ENCODE results near the gene ITPR2.

DNA sequence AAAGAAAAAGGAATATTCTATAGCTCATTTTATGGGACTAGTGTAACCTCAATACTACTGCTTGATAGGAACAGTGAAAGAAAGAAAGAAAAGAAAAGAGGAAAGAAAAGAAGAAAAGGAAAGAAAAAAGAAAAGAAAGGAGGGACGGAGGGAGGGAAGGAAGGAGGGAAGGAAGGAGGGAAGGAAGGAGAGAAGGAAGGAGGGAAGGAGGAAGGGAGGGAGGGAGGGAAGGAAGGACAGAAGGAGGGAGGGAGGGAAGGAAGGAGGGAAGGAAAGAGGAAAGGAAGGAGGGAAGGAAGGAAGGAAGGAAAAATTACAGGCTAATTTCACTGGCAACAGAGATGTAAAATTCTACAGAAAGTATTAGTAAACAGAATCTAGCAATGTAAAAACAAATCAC, 215.5 kb downstream of the ITPR2 start:
- TF ChIP-seq, protein P1, sequence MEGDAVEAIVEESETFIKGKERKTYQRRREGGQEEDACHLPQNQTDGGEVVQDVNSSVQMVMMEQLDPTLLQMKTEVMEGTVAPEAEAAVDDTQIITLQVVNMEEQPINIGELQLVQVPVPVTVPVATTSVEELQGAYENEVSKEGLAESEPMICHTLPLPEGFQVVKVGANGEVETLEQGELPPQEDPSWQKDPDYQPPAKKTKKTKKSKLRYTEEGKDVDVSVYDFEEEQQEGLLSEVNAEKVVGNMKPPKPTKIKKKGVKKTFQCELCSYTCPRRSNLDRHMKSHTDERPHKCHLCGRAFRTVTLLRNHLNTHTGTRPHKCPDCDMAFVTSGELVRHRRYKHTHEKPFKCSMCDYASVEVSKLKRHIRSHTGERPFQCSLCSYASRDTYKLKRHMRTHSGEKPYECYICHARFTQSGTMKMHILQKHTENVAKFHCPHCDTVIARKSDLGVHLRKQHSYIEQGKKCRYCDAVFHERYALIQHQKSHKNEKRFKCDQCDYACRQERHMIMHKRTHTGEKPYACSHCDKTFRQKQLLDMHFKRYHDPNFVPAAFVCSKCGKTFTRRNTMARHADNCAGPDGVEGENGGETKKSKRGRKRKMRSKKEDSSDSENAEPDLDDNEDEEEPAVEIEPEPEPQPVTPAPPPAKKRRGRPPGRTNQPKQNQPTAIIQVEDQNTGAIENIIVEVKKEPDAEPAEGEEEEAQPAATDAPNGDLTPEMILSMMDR (IDR thresholded peaks at IDR 0.05): no peak
- TF ChIP-seq POLR2A (IDR thresholded peaks at IDR 0.05): no peak

Measured in Peyer's patch (tissue), 4 donors.